G401.6 (cell line): ENCODE measurements around the gene FCRL6.

Experiments used
- FAIRE-seq: peaks from 2 replicates; lab custom pipeline; 2012; peaks lifted over from hg19 to GRCh38; lab: Jason Lieb, UNC

FCRL6 gene

GRCh38 chr1:159864262-159864661, 62.1 kb downstream of the FCRL6 start:
- FAIRE-seq, result no peak
